Activated naive CD4-positive, alpha-beta T cell treated with anti-CD3 and anti-CD28 coated beads, Interleukin-2, amount 10 ng/mL, durations not matched to agents 7 days and 5 days (primary cell): ENCODE results near the gene SPON1.
A peak's percentile ranks its signal among the peaks of the same experiment; 100 is the strongest.
"Not testable (repeated sequence)": the region's sequence is repeated elsewhere in the genome, so short reads cannot be mapped to it uniquely, and the experiment has no call there.

Experiments
- CTCF ChIA-PET: fragments of 350-600 bp; sonication (Branson Sonifier 250); formaldehyde crosslinking; loops from one replicate; lab custom pipeline; 2021; ENCODE audit warnings: antibody characterized with exemption; lab: Charles Lee
- DNase-seq: peaks from one replicate; pipeline ENCODE4 v3.0.0-alpha.2; 2020
- H3K27ac Mint-ChIP-seq: one replicate; pipeline ENCODE4 v1.8.0; 2021; ENCODE audit warnings: mild to moderate bottlenecking, moderate library complexity, mixed read lengths
- H3K27me3 Mint-ChIP-seq: one replicate; pipeline ENCODE4 v1.8.0; 2021; ENCODE audit warnings: mild to moderate bottlenecking, mixed read lengths
- H3K36me3 Mint-ChIP-seq: one replicate; pipeline ENCODE4 v1.8.0; 2021; ENCODE audit warnings: mixed read lengths
- H3K4me1 Mint-ChIP-seq: one replicate; pipeline ENCODE4 v1.8.0; 2021; ENCODE audit warnings: mixed read lengths
- H3K4me3 Mint-ChIP-seq: one replicate; pipeline ENCODE4 v1.8.0; 2021; ENCODE audit warnings: mild to moderate bottlenecking, moderate library complexity, mixed read lengths
- H3K9me3 Mint-ChIP-seq: one replicate; pipeline ENCODE4 v1.8.0; 2021; ENCODE audit warnings: mixed read lengths

Gene SPON1

GRCh38 chr11:14245444-14245843 is 282.9 kb downstream of the SPON1 start:
- Mint-ChIP-seq H3K27me3 (peaks cover 32% of the 10 kb centered on the region), H3K36me3 (no peaks in the 10 kb centered on the region), H3K9me3 (no peaks in the 10 kb centered on the region), H3K4me1 (peaks cover 24% of the 10 kb centered on the region), H3K27ac (no peak overlapping the region), H3K4me3 (no peak overlapping the region)
- CTCF ChIA-PET, result interaction anchor here (1.5 to 1.6 kb wide), 3 partner anchors 8 to 291 kb away, joined by 3 to 5 read pairs (median 4); no protein-coding TSS in a partner anchor
- no peak for DNase-seq

DNA sequence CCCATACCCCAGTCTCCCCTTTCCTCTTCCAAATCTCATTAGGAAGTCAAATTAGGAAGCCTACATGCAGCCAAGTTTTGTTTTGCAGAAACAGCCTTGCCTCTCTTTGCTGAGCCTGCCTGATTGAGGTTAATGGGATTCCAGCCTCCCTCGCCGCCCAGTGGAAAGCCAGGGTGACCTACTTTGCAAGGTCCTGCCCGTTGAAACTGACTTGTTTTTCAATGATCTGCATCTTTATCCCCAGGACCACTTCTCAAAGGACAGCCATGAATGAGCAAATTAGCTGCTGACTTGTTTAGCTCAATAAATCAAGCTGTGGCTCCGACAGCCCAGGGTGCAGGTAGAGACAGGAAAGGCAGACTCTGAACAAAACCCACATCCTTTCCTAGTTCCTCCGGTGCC is 286.1 kb downstream of the SPON1 start:
- H3K27ac Mint-ChIP-seq, result no peak overlapping the region
- CTCF ChIA-PET, result interaction anchor here (1.0 to 2.6 kb wide), 7 partner anchors 100 to 479 kb away, joined by 4 to 14 read pairs (median 10); no protein-coding TSS in a partner anchor
- H3K36me3 Mint-ChIP-seq, result no peaks in the 10 kb centered on the region
- H3K27me3 Mint-ChIP-seq, result peaks cover 28% of the 10 kb centered on the region
- DNase-seq, result peak; percentile 54
- H3K9me3 Mint-ChIP-seq, result no peaks in the 10 kb centered on the region
- peak overlapping the region; percentile 29 for H3K4me3 Mint-ChIP-seq
- peaks cover 24% of the 10 kb centered on the region for H3K4me1 Mint-ChIP-seq

DNA sequence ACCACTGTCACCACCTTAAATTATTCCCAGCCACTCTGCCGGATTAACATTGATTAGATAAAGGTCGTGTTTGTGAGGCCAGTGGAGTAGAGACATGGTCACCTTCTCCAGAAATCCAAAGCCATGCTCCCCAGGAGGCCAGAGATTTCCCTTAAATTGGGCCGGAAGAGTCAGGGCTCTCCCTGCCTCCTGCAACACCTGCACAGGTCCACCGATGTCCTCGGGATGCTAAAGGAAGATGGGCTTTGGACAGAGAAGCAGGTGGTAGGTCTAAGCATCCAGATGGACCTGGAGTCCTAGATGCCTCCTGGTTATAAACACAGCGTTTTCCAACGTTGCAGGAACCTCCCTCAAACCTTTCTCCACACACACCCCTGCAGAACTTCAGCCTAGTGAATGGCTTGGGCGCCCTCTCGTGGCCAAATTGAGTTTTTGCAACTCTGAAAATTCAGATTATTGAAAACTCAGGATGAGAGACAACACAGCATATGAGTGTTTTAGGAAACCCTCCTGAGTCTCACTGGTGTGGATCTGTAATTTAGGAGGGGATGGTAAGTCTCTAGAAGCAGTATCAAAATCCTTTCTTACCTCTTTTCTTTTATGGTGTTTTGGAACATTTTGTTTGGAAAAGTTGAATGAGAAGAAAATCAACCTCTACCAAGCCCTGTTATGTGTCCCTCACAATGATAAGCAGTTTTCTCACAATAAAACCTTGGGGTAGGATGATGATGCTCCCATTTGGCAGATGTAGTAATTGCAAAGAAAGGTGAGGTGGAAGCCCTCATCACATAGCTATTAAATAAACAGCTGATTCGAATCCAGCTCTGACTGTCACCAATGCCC is 286.8 kb downstream of the SPON1 start:
- peaks cover 24% of the 10 kb centered on the region for H3K4me1 Mint-ChIP-seq
- H3K27ac Mint-ChIP-seq, result no peak overlapping the region
- no peaks in the 10 kb centered on the region for H3K9me3 Mint-ChIP-seq
- CTCF ChIA-PET, result interaction anchor here (0.6 to 4.6 kb wide), 20 partner anchors 8 to 479 kb away, joined by 3 to 28 read pairs (median 6); partner anchors contain the start of gene SPON1
- peak; percentile 79 for DNase-seq
- H3K4me3 Mint-ChIP-seq, result peak overlapping the region; percentile 29
- peaks cover 29% of the 10 kb centered on the region for H3K27me3 Mint-ChIP-seq
- no peaks in the 10 kb centered on the region for H3K36me3 Mint-ChIP-seq

- DNase-seq, result no peak
- H3K4me3 Mint-ChIP-seq, result no peak overlapping the region
- no peaks in the 10 kb centered on the region for H3K36me3 Mint-ChIP-seq
- H3K4me1 Mint-ChIP-seq, result peaks cover 24% of the 10 kb centered on the region
- CTCF ChIA-PET, result interaction anchor here (1.1 to 4.6 kb wide), 6 partner anchors 11 to 479 kb away, joined by 3 to 28 read pairs (median 10); partner anchors contain the start of gene SPON1
- no peaks in the 10 kb centered on the region for H3K9me3 Mint-ChIP-seq
- no peak overlapping the region for H3K27ac Mint-ChIP-seq
- peaks cover 27% of the 10 kb centered on the region for H3K27me3 Mint-ChIP-seq
Measured at GRCh38 chr11:14251754-14252153, 289.2 kb downstream of the SPON1 start.

- Mint-ChIP-seq H3K27me3 (peaks cover 27% of the 10 kb centered on the region), H3K4me1 (peaks cover 22% of the 10 kb centered on the region)
- H3K4me3 Mint-ChIP-seq, H3K9me3 Mint-ChIP-seq, DNase-seq, H3K27ac Mint-ChIP-seq, H3K36me3 Mint-ChIP-seq: not testable (repeated sequence)
- CTCF ChIA-PET, result interaction anchor here (0.8 to 4.6 kb wide), 5 partner anchors 7 to 480 kb away, joined by 3 to 28 read pairs (median 4); no protein-coding TSS in a partner anchor
Measured at GRCh38 chr11:14252501-14252900, 290.0 kb downstream of the SPON1 start.

GRCh38 chr11:14253421-14253820 is 290.9 kb downstream of the SPON1 start:
- H3K27me3 Mint-ChIP-seq, result peaks cover 19% of the 10 kb centered on the region
- CTCF ChIA-PET, result interaction anchor here (0.9 to 4.6 kb wide), 6 partner anchors 8 to 481 kb away, joined by 3 to 28 read pairs (median 4); no protein-coding TSS in a partner anchor
- DNase-seq, result no peak
- peaks cover 12% of the 10 kb centered on the region for H3K4me1 Mint-ChIP-seq
- no peak overlapping the region for H3K4me3 Mint-ChIP-seq
- no peaks in the 10 kb centered on the region for H3K9me3 Mint-ChIP-seq
- no peak overlapping the region for H3K27ac Mint-ChIP-seq
- H3K36me3 Mint-ChIP-seq, result no peaks in the 10 kb centered on the region

GRCh38 chr11:14253840-14254239 is 291.3 kb downstream of the SPON1 start:
- H3K36me3 Mint-ChIP-seq, result no peaks in the 10 kb centered on the region
- no peak overlapping the region for H3K27ac Mint-ChIP-seq

GRCh38 chr11:14254533-14255237 is 292.2 kb downstream of the SPON1 start:
- Mint-ChIP-seq H3K27ac (no peak overlapping the region), H3K9me3 (no peaks in the 10 kb centered on the region), H3K4me1 (no peaks in the 10 kb centered on the region), H3K36me3 (no peaks in the 10 kb centered on the region), H3K27me3 (peaks cover 17% of the 10 kb centered on the region), H3K4me3 (no peak overlapping the region)
- CTCF ChIA-PET, result interaction anchor here (1.0 kb wide), 1 partner anchor 106 kb away, joined by 3 read pairs; no protein-coding TSS in a partner anchor
- DNase-seq, result no peak

More at GRCh38 chr11:14253840-14254239, 291.3 kb downstream of the SPON1 start:
- Mint-ChIP-seq H3K4me1 (peaks cover 8% of the 10 kb centered on the region), H3K9me3 (no peaks in the 10 kb centered on the region), H3K27me3 (peaks cover 17% of the 10 kb centered on the region), H3K4me3 (no peak overlapping the region)
- CTCF ChIA-PET, result interaction anchor here (0.9 to 4.6 kb wide), 5 partner anchors 9 to 481 kb away, joined by 3 to 28 read pairs (median 4); no protein-coding TSS in a partner anchor
- DNase-seq, result no peak

DNA sequence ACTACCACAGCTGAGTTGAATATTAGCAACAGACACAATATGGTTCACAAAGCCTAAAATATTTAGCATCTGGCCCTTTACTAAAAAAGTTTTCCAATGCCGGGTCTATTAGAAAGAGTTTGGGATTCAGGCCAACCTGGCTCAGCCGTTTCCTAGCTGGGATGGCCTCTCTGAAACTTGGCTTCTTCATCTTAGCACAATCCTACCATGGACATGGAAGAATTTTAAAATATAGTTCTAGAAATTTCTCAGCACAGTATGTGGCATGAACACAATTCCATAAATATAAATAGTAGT is 292.7 kb downstream of the SPON1 start:
- DNase-seq, result no peak
- H3K27me3 Mint-ChIP-seq, result peaks cover 17% of the 10 kb centered on the region
- no peak overlapping the region for H3K27ac Mint-ChIP-seq
- H3K9me3 Mint-ChIP-seq, result no peaks in the 10 kb centered on the region
- no peaks in the 10 kb centered on the region for H3K4me1 Mint-ChIP-seq
- H3K4me3 Mint-ChIP-seq, result no peak overlapping the region
- no peaks in the 10 kb centered on the region for H3K36me3 Mint-ChIP-seq
- CTCF ChIA-PET, result no interaction called here

- no peaks in the 10 kb centered on the region for H3K4me1 Mint-ChIP-seq
- CTCF ChIA-PET, result interaction anchor here (1.1 to 1.3 kb wide), 2 partner anchors 42 to 302 kb away, joined by 4 to 5 read pairs; no protein-coding TSS in a partner anchor
Measured at GRCh38 chr11:14258221-14258935, 295.9 kb downstream of the SPON1 start.

DNA sequence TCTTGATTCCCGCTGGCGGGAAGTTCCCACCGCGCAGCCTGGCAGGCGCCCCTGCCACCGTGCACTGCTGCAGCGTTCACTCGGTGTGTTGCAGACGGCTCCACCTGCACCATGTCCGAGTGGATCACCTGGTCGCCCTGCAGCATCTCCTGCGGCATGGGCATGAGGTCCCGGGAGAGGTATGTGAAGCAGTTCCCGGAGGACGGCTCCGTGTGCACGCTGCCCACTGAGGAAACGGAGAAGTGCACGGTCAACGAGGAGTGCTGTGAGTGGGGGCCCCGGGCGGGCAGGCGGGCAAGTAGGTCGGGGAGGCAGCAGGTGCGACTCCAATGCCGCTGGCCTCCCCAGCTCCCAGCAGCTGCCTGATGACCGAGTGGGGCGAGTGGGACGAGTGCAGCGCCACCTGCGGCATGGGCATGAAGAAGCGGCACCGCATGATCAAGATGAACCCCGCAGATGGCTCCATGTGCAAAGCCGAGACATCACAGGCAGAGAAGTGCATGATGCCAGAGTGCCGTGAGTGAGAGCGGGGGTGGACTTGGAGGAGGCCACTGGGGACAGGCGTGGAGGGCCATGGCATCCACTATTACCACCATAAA is 296.8 kb downstream of the SPON1 start:
- H3K4me1 Mint-ChIP-seq, result no peaks in the 10 kb centered on the region
- H3K27me3 Mint-ChIP-seq, result peaks cover 5% of the 10 kb centered on the region
- CTCF ChIA-PET, result no interaction called here
- H3K4me3 Mint-ChIP-seq, result no peak overlapping the region
- no peak for DNase-seq
- no peak overlapping the region for H3K27ac Mint-ChIP-seq
- H3K36me3 Mint-ChIP-seq, result peaks cover 10% of the 10 kb centered on the region
- no peaks in the 10 kb centered on the region for H3K9me3 Mint-ChIP-seq

More at GRCh38 chr11:14258221-14258935, 295.9 kb downstream of the SPON1 start:
- peaks cover 5% of the 10 kb centered on the region for H3K36me3 Mint-ChIP-seq
- DNase-seq, result no peak
- H3K9me3 Mint-ChIP-seq, result no peaks in the 10 kb centered on the region
- H3K27ac Mint-ChIP-seq, result no peak overlapping the region
- H3K4me3 Mint-ChIP-seq, result no peak overlapping the region
- peaks cover 11% of the 10 kb centered on the region for H3K27me3 Mint-ChIP-seq

GRCh38 chr11:14259878-14260277 is 297.4 kb downstream of the SPON1 start:
- CTCF ChIA-PET, result no interaction called here
- H3K36me3 Mint-ChIP-seq, result peaks cover 16% of the 10 kb centered on the region

DNA sequence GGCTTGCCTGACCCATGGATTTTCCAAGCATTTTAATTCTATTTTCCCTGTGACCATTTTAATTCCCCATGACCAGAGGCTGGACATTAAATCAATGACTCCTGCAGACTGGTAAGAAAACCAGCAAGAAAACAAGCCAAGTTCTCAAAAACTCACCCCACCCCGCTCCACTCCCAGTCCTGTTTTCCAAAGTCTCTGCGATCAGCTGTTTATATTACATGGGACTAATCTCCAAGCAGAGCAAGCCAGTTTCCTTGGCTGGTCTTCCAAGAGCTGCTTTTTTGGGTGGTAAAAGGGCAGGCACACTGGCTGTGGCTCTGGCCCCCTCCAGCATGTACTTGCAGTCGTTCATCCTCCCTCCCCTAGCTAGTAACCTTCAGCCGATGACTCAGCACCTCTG is 298.5 kb downstream of the SPON1 start:
- Mint-ChIP-seq H3K36me3 (peaks cover 27% of the 10 kb centered on the region), H3K27ac (no peak overlapping the region), H3K27me3 (no peaks in the 10 kb centered on the region), H3K4me1 (no peaks in the 10 kb centered on the region), H3K4me3 (no peak overlapping the region), H3K9me3 (no peaks in the 10 kb centered on the region)
- no peak for DNase-seq
- CTCF ChIA-PET, result interaction anchor here (0.7 to 1.3 kb wide), 2 partner anchors 11 to 47 kb away, joined by 3 to 4 read pairs; no protein-coding TSS in a partner anchor

More at GRCh38 chr11:14259878-14260277, 297.4 kb downstream of the SPON1 start:
- Mint-ChIP-seq H3K4me1 (no peaks in the 10 kb centered on the region), H3K27me3 (no peaks in the 10 kb centered on the region), H3K27ac (no peak overlapping the region), H3K9me3 (no peaks in the 10 kb centered on the region), H3K4me3 (no peak overlapping the region)
- DNase-seq, result no peak
